ENCODE results near the gene CLCNKA. TPM values are rescaled to one million over a fixed set of nuclear protein-coding genes. Genes with fewer than 3 reads are reported as not detected.

Gene CLCNKA
- total and polyA plus RNA-seq, 2 of the 8 experiments (the other 6 are each of a cell fraction or from before 2014, with no cell fraction given): 0.95 to 2.0 TPM

- no peak overlapping the region for H2BK120ac ChIP-seq (replicated peaks; ENCODE audit: low read depth, low read length)
- no peaks in the 10 kb centered on the region for H3K36me3 ChIP-seq (ENCODE audit: control insufficient read depth in 2 of 4, insufficient read depth in 4 of 4, low read length in 3 of 4)
- peaks cover 0 to 2% (median under 1%) of the 10 kb centered on the region in 4 experiments; a peak in 3 of 7 replicates for H3K27me3 ChIP-seq (replicated peaks in 1 of 4; ENCODE audit: control insufficient read depth in 3 of 4, extremely low read depth in 1 of 4, insufficient read depth in 3 of 4, low read length in 3 of 4)
- H3K23ac ChIP-seq (ENCODE audit: insufficient read length): no peak overlapping the region
- no peak overlapping the region for H3K14ac ChIP-seq (ENCODE audit: insufficient read length)
- H4K8ac ChIP-seq (ENCODE audit: extremely low read depth, insufficient read depth, low read length): no peak overlapping the region
- no peak overlapping the region for H3K4me2 ChIP-seq (ENCODE audit: insufficient read depth in 1 of 2, low read depth in 2 of 2, low read length in 2 of 2)
- no peak overlapping the region for H3K27ac ChIP-seq (ENCODE audit: low read depth, low read length)
- no peak overlapping the region for H2BK20ac ChIP-seq (ENCODE audit: low read length)
- H2AFZ ChIP-seq (ENCODE audit: low read length): no peak overlapping the region
- CTCF ChIA-PET (ENCODE audit: partially characterized antibody): interaction anchor here (1.2 to 2.7 kb wide), 2 partner anchors 20 to 21 kb away, joined by 4 to 21 read pairs; no protein-coding TSS in a partner anchor
- H4K91ac ChIP-seq (replicated peaks; ENCODE audit: insufficient read length, low read length): no peak overlapping the region
- H3K23me2 ChIP-seq (ENCODE audit: low read depth, low read length): no peaks in the 10 kb centered on the region
- H3K9ac ChIP-seq (replicated peaks in 1 of 4; ENCODE audit: extremely low read depth in 1 of 4, low read depth in 3 of 4, low read length in 3 of 4): no peak overlapping the region
- no peak overlapping the region for H3K4ac ChIP-seq (replicated peaks; ENCODE audit: insufficient read length, low read depth, low read length)
- H3K79me1 ChIP-seq (ENCODE audit: low read depth, low read length): no peaks in the 10 kb centered on the region
- whole genome bisulfite sequencing, 2 experiments (ENCODE audit: extremely low coverage in 1 of 2, insufficient coverage in 1 of 2, insufficient read length in 1 of 2, insufficient replicate concordance in 2 of 2, low coverage in 1 of 2, low lambda C conversion rate in 2 of 2, missing lambda C conversion rate in 1 of 2): 80% methylated on average over 1 of the region's 1 CpG; no CpG with 5 or more reads in 1 of the 2 experiments
- H2AK5ac ChIP-seq (ENCODE audit: low read depth, low read length): no peak overlapping the region
- POLR2A ChIA-PET (ENCODE audit: partially characterized antibody): interaction anchor here (0.9 to 1.8 kb wide), 2 partner anchors 14 to 17 kb away, joined by 3 to 8 read pairs; no protein-coding TSS in a partner anchor
- TF ChIP-seq EZH2 (IDR thresholded peaks at IDR 0.05; ENCODE audit: low read depth, low read length, severe bottlenecking): no peak
- H4K5ac ChIP-seq (ENCODE audit: insufficient read length, low read depth, low read length): no peak overlapping the region
- no peaks in the 10 kb centered on the region for H4K20me1 ChIP-seq (replicated peaks in 1 of 2; ENCODE audit: control insufficient read depth in 1 of 2, insufficient read depth in 2 of 2, low read length in 2 of 2)
- peaks cover 0 to 17% (median 9%) of the 10 kb centered on the region in 4 experiments; a peak in 6 of 7 replicates for H3K4me1 ChIP-seq (replicated peaks in 1 of 4; ENCODE audit: control insufficient read depth in 3 of 4, insufficient read depth in 4 of 4, low read length in 3 of 4)
- H3K18ac ChIP-seq (ENCODE audit: extremely low read depth, low read length): no peak overlapping the region
- H3K9me3 ChIP-seq (ENCODE audit: insufficient read depth in 2 of 2, low read depth in 1 of 2, low read length in 1 of 2): no peaks in the 10 kb centered on the region
- H3K4me3 ChIP-seq (ENCODE audit: extremely low read depth in 1 of 4, insufficient read depth in 2 of 4, low read depth in 3 of 4, low read length in 4 of 4): no peak overlapping the region
- DNase-seq (ENCODE audit: low read depth in 1 of 2, low spot score in 2 of 2): no peak
- no peak overlapping the region for H3K56ac ChIP-seq (replicated peaks; ENCODE audit: insufficient read length, low read depth, low read length)
- H2BK5ac ChIP-seq (ENCODE audit: low read depth, low read length): no peak overlapping the region
- FAIRE-seq: no peak
- H3K79me2 ChIP-seq (ENCODE audit: control insufficient read depth in 1 of 2, insufficient read depth in 2 of 2, low read length in 2 of 2): no peaks in the 10 kb centered on the region
- no peak overlapping the region for H2BK12ac ChIP-seq (ENCODE audit: low read depth, low read length)
- no peak overlapping the region for H2BK15ac ChIP-seq (ENCODE audit: low read length)
Measured at GRCh38 chr1:16029288-16029687, 7.5 kb downstream of the CLCNKA start.
